ENCODE data around the gene PMPCA. TPM values are rescaled to one million over a fixed set of nuclear protein-coding genes. Genes with fewer than 3 reads are reported as not detected.

PMPCA gene
- total and polyA plus RNA-seq, 2 donors (not counting 3 experiments of a cell fraction or from before 2014, with no cell fraction given) = 69.0 to 75.3 TPM

DNA sequence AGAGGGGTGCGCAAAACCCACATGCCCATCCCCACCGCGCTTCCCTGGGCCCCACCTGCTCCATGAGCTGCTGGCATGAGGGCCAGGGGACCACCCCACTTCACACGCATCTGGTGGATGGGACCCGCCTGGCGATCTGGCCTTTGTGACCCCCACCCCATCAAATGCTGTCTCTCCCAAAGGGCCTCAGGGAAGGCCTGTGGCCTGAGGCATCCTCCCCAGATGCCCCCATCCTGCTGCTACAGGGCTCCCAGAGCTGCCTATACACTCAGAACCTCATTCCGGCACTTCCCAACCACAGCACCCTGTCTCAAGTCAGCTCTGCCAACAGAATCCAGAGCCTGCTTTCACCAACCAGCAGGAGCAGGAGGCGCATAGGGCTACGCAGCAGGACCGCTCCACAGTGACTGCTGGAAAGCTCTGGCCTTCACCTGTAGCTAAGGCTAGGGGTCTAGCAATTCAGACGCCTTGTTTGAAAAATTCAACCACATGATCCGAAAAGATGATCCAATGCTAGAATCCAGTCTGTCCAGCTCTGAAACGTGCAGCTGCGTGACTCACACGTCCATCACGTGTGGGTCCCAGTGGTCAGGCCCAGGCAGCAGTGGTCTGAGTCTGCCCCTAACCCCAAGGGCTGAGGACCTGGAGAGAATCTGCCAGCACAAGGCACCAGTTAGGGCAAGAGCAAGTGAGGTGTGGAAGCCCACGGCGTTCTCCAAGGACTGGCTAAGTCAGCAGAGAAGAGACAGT is 9.1 kb upstream of the PMPCA start:
- H2AFZ ChIP-seq (ENCODE audit: low read depth, low read length) = no peak overlapping the region
- no TSS peak for BruUV-seq (replicated peaks)
- peaks cover 10% of the 10 kb centered on the region for H3K4me1 ChIP-seq (ENCODE audit: control insufficient read depth, extremely low read depth, insufficient read depth, low read length)
- no peak overlapping the region for H3K4me2 ChIP-seq (ENCODE audit: insufficient read depth, low read length)
- peaks cover 0 to 32% of the 10 kb centered on the region in 2 experiments for H3K36me3 ChIP-seq (ENCODE audit: control insufficient read depth in 2 of 2, extremely low read depth in 1 of 2, insufficient read depth in 2 of 2, low read length in 2 of 2)
- FAIRE-seq = no peak
- no peaks in the 10 kb centered on the region for H3K9me3 ChIP-seq (replicated peaks; ENCODE audit: control insufficient read depth, insufficient read depth, low read length)
- TF ChIP-seq CTCF (IDR thresholded peaks at IDR 0.05; ENCODE audit: extremely low read depth in 1 of 2, insufficient read depth in 1 of 2, low read depth in 1 of 2, low read length in 2 of 2) (no peak), JUN (IDR thresholded peaks at IDR 0.05; ENCODE audit: borderline replicate concordance, insufficient read depth, insufficient read length, low read depth) (no peak), GATA2 (IDR thresholded peaks at IDR 0.05; ENCODE audit: insufficient read depth, insufficient read length, low read depth, low read length) (no peak), FOS (IDR thresholded peaks at IDR 0.05; ENCODE audit: borderline replicate concordance, insufficient read depth, low read length) (no peak), MAX (IDR thresholded peaks at IDR 0.05; ENCODE audit: insufficient read depth, insufficient read length) (no peak)
- H4K20me1 ChIP-seq (replicated peaks; ENCODE audit: control insufficient read depth, extremely low read depth, insufficient read depth, low read length) = no peaks in the 10 kb centered on the region
- H3K27ac ChIP-seq (ENCODE audit: insufficient read depth, low read depth, low read length) = no peak overlapping the region
- dilution Hi-C loops (cut with MboI; ENCODE audit: extremely low pct_ligation_motif_present, low sequenced_read_pairs) = no loop called here
- intact Hi-C loops (cut with micrococcal nuclease) = no loop called here
- no peak overlapping the region for H3K9ac ChIP-seq (replicated peaks; ENCODE audit: extremely low read depth, insufficient read depth, low read length)
- H3K27me3 ChIP-seq (ENCODE audit: control insufficient read depth in 2 of 2, insufficient read depth in 2 of 2, low read length in 2 of 2) = no peaks in the 10 kb centered on the region
- ChIA-PET POLR2A (interaction anchor here (0.6 to 0.8 kb wide), 2 partner anchors 48 to 238 kb away, joined by 3 to 4 read pairs; no protein-coding TSS in a partner anchor), CTCF (interaction anchor here (1.1 to 2.9 kb wide), 8 partner anchors 8 to 230 kb away, joined by 3 to 22 read pairs (median 6); partner anchors contain the start of genes DNLZ, ENTR1 and PMPCA)
- no peak overlapping the region for H3K4me3 ChIP-seq (replicated peaks in 1 of 3; ENCODE audit: insufficient read depth in 1 of 3, low read depth in 1 of 3, low read length in 3 of 3)
- no peak for DNase-seq (ENCODE audit: low read depth, low spot score)
- H3K79me2 ChIP-seq (ENCODE audit: control insufficient read depth, insufficient read depth, low read length) = peaks cover 22% of the 10 kb centered on the region
- no peaks in the 10 kb centered on the region for H3K9me1 ChIP-seq (replicated peaks; ENCODE audit: control insufficient read depth, extremely low read depth, insufficient read depth, low read length)

Measured in endothelial cell of umbilical vein (primary cell).